ENCODE measurements around the gene LARGE1.

LARGE1 gene

GRCh38 chr22:33326540-33327295 is 593.6 kb downstream of the LARGE1 start:
- TF ChIP-seq FOXP2 (optimal IDR thresholded peaks at IDR 0.05; ENCODE audit: borderline replicate concordance, extremely low read depth, extremely low read length, insufficient read depth), result no peak
- no peak for TF ChIP-seq SIN3A (IDR thresholded peaks at IDR 0.05; ENCODE audit: borderline replicate concordance, insufficient read depth, low read length)
- TF ChIP-seq, protein P1, sequence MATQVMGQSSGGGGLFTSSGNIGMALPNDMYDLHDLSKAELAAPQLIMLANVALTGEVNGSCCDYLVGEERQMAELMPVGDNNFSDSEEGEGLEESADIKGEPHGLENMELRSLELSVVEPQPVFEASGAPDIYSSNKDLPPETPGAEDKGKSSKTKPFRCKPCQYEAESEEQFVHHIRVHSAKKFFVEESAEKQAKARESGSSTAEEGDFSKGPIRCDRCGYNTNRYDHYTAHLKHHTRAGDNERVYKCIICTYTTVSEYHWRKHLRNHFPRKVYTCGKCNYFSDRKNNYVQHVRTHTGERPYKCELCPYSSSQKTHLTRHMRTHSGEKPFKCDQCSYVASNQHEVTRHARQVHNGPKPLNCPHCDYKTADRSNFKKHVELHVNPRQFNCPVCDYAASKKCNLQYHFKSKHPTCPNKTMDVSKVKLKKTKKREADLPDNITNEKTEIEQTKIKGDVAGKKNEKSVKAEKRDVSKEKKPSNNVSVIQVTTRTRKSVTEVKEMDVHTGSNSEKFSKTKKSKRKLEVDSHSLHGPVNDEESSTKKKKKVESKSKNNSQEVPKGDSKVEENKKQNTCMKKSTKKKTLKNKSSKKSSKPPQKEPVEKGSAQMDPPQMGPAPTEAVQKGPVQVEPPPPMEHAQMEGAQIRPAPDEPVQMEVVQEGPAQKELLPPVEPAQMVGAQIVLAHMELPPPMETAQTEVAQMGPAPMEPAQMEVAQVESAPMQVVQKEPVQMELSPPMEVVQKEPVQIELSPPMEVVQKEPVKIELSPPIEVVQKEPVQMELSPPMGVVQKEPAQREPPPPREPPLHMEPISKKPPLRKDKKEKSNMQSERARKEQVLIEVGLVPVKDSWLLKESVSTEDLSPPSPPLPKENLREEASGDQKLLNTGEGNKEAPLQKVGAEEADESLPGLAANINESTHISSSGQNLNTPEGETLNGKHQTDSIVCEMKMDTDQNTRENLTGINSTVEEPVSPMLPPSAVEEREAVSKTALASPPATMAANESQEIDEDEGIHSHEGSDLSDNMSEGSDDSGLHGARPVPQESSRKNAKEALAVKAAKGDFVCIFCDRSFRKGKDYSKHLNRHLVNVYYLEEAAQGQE (IDR thresholded peaks at IDR 0.05; ENCODE audit: insufficient read depth in 1 of 2, low read depth in 2 of 2, low read length in 2 of 2), result no peak
- no peak for TF ChIP-seq POLR2AphosphoS5 (IDR thresholded peaks at IDR 0.05; ENCODE audit: low read depth, low read length)
- no peak for TF ChIP-seq TAF1 (IDR thresholded peaks at IDR 0.05; ENCODE audit: borderline replicate concordance, insufficient read depth, low read length)

DNA sequence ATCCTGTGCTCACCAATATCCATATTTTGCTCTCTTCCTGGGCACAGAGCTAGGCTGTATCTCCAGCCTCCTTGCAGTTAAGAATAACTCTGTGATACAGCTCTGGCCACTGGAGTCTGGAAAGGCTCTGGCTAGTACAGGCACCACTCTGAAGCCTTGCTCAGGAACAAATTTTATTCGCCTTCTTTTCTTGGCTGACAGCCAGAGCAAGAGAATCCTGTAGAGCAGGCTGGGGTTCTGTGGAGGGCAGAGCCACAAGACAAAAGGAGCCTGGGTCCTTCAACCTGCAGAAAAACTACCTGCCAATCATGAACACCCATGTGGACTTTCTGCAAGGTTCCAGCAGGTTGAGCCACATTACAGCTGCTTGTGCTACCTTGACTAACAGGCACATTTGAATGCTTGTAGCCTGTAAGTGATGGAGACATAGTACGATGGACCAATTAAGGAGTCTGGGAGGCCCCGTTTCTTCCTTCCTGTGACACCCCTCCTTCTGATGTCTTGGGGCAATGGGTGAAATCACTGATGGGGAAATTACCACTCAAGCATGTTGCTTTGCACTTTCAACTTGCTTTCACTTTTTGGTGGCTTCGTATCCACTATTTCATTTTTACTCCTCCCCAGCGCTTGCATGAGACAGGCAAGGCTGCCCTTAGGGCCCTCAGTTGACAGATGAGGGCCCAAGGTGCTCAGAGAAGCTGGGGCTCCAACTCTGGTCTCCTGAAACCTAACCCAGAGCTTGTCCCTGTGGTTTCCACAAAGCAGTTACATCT is 594.9 kb downstream of the LARGE1 start:
- TF ChIP-seq FOXP2 (optimal IDR thresholded peaks at IDR 0.05; ENCODE audit: borderline replicate concordance, extremely low read depth, extremely low read length, insufficient read depth), result no peak
- no peak for TF ChIP-seq POLR2AphosphoS5 (IDR thresholded peaks at IDR 0.05; ENCODE audit: low read depth, low read length)
- TF ChIP-seq, protein P1 (IDR thresholded peaks at IDR 0.05; ENCODE audit: insufficient read depth in 1 of 2, low read depth in 2 of 2, low read length in 2 of 2), result no peak
- no peak for TF ChIP-seq SIN3A (IDR thresholded peaks at IDR 0.05; ENCODE audit: borderline replicate concordance, insufficient read depth, low read length)
- TF ChIP-seq TAF1 (IDR thresholded peaks at IDR 0.05; ENCODE audit: borderline replicate concordance, insufficient read depth, low read length), result no peak

GRCh38 chr22:33324228-33324627 is 596.0 kb downstream of the LARGE1 start:
- TF ChIP-seq POLR2AphosphoS5 (IDR thresholded peaks at IDR 0.05; ENCODE audit: low read depth, low read length) (no peak), SIN3A (IDR thresholded peaks at IDR 0.05; ENCODE audit: borderline replicate concordance, insufficient read depth, low read length) (no peak), TAF1 (IDR thresholded peaks at IDR 0.05; ENCODE audit: borderline replicate concordance, insufficient read depth, low read length) (no peak), FOXP2 (optimal IDR thresholded peaks at IDR 0.05; ENCODE audit: borderline replicate concordance, extremely low read depth, extremely low read length, insufficient read depth) (no peak)
- TF ChIP-seq, protein P1 (IDR thresholded peaks at IDR 0.05; ENCODE audit: insufficient read depth in 1 of 2, low read depth in 2 of 2, low read length in 2 of 2), result no peak

- no peak for TF ChIP-seq FOXP2 (optimal IDR thresholded peaks at IDR 0.05; ENCODE audit: borderline replicate concordance, extremely low read depth, extremely low read length, insufficient read depth)
- TF ChIP-seq, protein P1 (IDR thresholded peaks at IDR 0.05; ENCODE audit: insufficient read depth in 1 of 2, low read depth in 2 of 2, low read length in 2 of 2), result no peak
- TF ChIP-seq TAF1 (IDR thresholded peaks at IDR 0.05; ENCODE audit: borderline replicate concordance, insufficient read depth, low read length), result no peak
- TF ChIP-seq SIN3A (IDR thresholded peaks at IDR 0.05; ENCODE audit: borderline replicate concordance, insufficient read depth, low read length), result no peak
- TF ChIP-seq POLR2AphosphoS5 (IDR thresholded peaks at IDR 0.05; ENCODE audit: low read depth, low read length), result no peak
Measured at GRCh38 chr22:33321466-33321865, 598.8 kb downstream of the LARGE1 start.
